HG03175 (cell line): ENCODE measurements around the gene SPEN.

Experiments used
- ATAC-seq: cut with Tn5 transposase; IDR thresholded peaks from one replicate; pipeline ENCODE4 v1.9.1; 2021; ENCODE audit warnings: mild to moderate bottlenecking, moderate library complexity; ENCODE audit not compliant: unreplicated experiment

The SPEN gene

GRCh38 chr1:15958793-15959192 is 111.3 kb downstream of the SPEN start:
- no peak for ATAC-seq

GRCh38 chr1:15959424-15959823 is 111.9 kb downstream of the SPEN start:
- ATAC-seq: no peak

- ATAC-seq: no peak
Measured at GRCh38 chr1:15959827-15960446, 112.4 kb downstream of the SPEN start.

GRCh38 chr1:15960808-15961207 is 113.3 kb downstream of the SPEN start:
- ATAC-seq: no peak

- ATAC-seq: no peak
Measured at GRCh38 chr1:15961492-15961891, 114.0 kb downstream of the SPEN start.

- ATAC-seq: no peak
Measured at GRCh38 chr1:15962176-15962575, 114.7 kb downstream of the SPEN start.

GRCh38 chr1:15962671-15963362 is 115.3 kb downstream of the SPEN start:
- ATAC-seq: no peak

GRCh38 chr1:15963363-15963967 is 116.0 kb downstream of the SPEN start:
- no peak for ATAC-seq

- ATAC-seq: peak; percentile 44
Measured at GRCh38 chr1:15963968-15964648, 116.6 kb downstream of the SPEN start.

GRCh38 chr1:15965228-15965767 is 117.8 kb downstream of the SPEN start:
- ATAC-seq: no peak

GRCh38 chr1:15966081-15966955 is 118.8 kb downstream of the SPEN start:
- peak; percentile 74 for ATAC-seq

- ATAC-seq: no peak
Measured at GRCh38 chr1:15966956-15967344, 119.4 kb downstream of the SPEN start.

- no peak for ATAC-seq
Measured at GRCh38 chr1:15968172-15968571, 120.7 kb downstream of the SPEN start.

- ATAC-seq: no peak
Measured at GRCh38 chr1:15969321-15969880, 121.9 kb downstream of the SPEN start.

GRCh38 chr1:15970911-15971310 is 123.4 kb downstream of the SPEN start:
- no peak for ATAC-seq

- no peak for ATAC-seq
Measured at GRCh38 chr1:15972409-15972808, 124.9 kb downstream of the SPEN start.

GRCh38 chr1:15973772-15974171 is 126.3 kb downstream of the SPEN start:
- ATAC-seq: no peak

GRCh38 chr1:15974855-15975254 is 127.3 kb downstream of the SPEN start:
- ATAC-seq: no peak

- ATAC-seq: peak; percentile 65
Measured at GRCh38 chr1:15975358-15975804, 127.9 kb downstream of the SPEN start.
